NCI-H146 treated with DMSO at 0.1 percent for 48 hours (cell line): Measurements from ENCODE around the gene GCA.

ENCODE experiments used
- DNase-seq: peaks from one replicate; lab custom pipeline; 2025; ENCODE audit not compliant: unreplicated experiment; lab: John Stamatoyannopoulos, UW

Gene GCA

DNA sequence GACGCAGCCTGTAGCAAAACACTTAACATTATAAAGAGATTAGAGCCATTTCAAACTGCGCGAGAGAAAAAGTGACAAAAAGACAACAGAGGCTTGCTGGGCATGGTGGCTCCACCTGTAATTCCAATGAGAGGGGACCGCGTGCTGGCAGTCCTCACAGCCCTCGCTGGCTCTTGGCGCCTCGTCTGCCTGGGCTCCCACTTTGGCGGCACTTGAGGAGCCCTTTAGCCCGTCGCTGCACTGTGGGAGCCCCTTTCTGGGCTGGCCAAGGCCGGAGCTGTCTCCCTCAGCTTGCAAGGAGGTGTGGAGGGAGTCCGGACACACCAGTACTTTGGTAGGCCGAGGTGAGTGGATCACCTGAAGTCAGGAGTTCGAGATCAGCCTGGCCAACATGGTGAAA is 16.1 kb upstream of the GCA start:
- DNase-seq: no peak

DNA sequence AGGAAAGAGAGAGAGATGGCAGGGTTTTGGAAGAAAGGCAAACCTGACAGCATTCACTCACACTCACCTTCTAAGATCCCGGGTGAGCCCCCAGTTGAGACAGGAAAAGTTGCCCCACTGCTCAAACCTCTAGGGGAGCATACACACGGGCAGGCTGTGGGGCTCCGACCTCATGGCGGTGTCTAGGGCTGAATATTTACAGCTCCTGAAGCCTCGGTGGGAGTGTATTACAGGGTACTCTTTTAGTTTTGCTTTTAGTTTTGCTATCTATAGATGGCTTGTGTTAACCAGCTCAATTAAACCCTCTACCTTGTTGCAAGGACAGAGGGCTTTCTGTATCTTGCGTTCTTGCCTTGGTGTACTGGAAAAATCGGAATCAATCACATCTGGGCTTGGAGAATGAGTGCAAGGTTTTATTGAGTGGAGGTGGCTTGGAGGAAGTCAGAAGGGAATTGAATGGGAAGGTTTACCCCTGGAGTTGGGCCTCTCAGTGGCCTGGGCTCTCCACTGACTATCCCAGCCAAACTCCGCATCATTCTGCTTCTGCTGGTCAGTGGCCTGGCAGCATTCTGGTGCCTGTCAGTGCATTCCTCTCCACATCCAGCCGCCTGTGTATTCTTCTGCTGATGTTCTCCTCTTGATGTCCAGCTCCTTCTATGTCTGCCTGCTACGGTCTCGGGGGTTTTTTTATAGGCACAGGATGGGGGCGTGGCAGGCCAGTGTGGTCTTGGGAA is 15.3 kb upstream of the GCA start:
- DNase-seq: no peak

DNA sequence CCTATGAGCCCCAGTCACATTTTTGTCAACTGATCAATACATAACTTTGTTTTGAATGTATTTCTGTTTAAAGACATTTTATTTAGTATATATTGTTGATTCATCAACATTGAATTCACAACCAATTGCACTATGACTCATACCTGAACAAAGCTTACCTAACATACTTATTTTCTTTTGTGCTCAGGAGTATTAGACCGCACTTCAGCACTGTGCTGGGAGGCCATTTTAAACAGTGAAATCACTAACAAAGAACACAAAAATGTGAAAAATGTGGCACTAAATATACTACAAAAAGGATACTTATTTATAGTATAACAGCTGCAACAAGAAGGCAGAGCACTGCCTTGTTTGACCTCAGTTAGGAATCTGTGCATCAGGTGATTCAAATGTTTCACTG is 13.1 kb upstream of the GCA start:
- no peak for DNase-seq

DNA sequence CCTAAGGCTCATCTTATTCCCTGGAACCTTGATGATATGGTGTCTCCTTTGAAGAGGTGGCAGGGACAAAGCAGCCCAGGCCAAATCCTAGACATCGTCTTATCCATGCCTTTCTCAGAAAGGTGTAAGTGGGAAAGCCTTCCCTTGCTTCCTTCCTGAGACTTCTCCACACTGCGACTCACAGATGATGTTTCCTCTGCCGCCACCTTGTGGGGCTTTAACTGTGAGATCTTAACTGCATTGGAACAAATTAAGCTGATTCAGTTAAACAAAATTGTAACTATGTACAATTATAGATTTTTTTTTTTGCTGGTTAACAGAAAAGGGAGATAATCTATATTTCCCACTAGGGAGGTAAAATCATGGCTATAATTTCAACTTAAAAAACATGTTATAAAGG is 10.0 kb upstream of the GCA start:
- no peak for DNase-seq

DNA sequence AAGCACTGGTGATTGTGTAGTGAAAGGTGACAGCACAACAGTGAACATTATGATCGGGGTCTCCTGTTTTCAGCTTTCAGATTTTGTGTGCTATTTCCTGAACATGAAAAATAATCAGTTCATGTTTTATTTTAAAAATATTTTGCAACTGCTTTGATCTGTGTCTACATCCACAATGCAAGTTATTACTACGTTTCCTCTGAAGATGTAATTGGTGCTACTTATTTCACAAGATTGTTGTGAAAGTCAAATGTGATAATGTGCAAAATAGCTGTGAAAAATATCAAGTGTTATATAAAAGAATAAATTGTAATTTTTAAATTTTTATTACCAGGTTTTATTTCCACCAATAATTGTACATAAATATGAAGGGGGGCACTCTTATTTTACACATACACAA is 6.1 kb upstream of the GCA start:
- no peak for DNase-seq

DNA sequence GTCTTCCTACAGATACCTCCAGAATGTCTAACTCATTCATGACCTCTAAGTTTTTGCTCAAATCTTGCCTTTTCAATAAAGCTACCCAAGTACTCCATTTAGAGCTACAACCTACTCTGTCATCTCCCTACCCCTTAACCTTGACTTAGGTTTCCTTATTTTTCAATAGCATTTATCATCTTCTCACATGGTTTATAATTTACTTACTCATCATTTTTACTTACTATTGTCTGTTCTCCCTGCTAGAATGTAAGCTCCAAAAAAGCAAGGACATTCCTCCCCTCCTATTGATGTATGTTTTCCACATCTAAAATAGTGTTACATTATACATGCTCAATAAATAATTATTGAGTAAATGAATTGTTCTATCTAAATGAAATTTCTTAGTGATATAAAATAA is 3.1 kb upstream of the GCA start:
- no peak for DNase-seq

DNA sequence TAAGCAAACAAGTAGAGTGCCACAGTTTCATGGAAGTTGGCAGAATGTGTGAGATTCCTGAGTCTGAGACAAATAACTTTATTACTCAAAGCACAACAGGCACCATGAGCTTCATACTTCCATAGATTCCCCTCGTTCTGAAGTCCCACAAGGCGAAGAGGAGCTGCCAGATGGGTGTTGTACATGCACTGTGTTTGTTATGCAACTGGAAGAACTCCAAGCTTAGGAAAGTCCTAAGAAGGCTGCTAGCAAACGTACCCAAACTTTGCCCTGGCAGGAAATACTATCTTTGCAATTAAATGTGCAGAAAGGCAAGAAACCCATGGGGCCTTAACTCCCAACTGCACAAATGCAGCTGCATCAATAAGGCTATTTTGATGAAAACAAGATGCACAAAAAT is 1.6 kb upstream of the GCA start:
- DNase-seq: no peak

DNA sequence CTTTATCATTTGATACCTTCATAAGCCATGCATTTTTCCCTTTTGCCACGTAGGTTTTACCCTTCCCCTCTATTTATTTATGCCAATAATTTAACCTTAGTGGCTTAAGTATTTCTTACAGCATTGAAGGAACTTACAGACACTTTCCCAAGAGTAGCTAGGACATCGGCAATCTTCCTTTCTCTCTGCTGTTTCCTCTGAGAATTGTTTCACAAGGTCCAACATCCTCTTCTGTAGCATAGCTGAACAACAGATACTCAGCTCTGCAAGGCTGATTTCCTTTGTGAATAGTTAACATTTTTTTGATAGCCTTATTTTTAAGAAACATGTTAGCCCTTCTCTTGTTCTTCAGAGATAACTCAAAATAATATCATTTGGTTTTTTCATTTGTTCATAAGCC is 1.1 kb upstream of the GCA start:
- DNase-seq: no peak

DNA sequence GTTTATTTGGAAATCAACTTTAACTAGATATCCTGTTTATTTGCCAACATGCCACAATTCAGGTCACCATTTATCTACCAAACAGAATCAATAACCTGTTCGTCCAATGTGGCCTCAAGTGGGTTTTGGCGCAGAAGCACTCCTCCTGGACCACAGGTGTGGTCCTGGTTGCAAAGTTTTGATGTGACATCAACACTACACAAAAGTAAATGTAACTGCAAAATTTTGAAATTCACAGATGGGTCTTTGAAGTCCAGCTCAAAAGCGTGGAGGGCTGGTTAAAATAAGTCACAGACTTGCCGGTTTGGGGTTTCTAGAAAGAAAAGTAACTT is 474 bp upstream of the GCA start:
- DNase-seq: no peak

DNA sequence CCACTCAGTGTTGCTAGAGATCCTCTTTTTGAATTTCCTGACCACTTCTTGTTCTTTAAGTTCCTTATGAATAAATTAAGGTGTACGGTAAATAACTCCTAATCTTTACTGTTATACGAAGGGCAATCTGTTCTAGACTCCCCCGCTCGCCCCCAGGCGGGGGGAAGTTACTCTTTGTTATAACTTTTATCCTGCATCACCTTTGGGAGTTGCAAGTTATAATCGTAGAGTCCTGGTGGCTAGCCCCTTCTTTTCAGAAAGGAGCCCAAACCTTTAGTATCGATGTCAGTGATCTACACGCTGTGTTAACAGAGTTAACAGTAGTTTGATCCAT is 652 bp downstream of the GCA start:
- no peak for DNase-seq

DNA sequence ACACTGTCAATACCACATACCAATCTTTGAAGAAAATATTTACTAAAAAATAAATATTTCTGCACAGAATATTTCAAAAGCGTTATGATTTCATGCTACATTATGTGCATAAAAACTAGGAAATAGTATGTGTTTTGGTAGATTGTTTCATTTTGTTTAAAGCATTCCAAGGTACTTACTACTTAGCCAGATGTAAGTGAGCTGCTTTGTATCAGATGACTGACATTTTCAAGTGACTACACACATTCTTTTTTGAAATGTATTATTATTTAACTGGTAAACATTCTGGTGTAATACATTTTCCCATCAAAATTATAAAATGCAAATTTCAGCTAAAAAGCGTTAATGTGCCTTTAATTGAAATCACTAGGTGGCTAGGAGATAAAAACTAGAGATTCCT is 21.5 kb downstream of the GCA start:
- no peak for DNase-seq

DNA sequence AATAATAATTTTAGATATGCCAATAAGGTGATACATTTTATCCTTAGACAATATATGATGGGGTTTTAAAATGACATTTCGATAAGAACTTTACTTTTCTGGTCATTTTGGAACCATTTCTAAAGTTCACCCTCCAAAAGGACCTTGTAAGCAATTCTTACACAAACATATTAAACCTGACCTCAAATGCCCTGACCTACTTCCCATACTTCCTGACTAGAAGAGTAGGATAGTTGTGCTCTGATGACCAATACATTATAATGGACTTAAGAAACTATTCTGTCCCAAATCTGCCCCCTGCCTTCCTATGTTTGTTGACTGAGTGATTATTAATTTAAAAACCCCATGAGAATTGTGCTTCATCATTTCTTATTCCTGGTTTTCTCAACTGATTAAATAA is 24.6 kb downstream of the GCA start:
- no peak for DNase-seq

DNA sequence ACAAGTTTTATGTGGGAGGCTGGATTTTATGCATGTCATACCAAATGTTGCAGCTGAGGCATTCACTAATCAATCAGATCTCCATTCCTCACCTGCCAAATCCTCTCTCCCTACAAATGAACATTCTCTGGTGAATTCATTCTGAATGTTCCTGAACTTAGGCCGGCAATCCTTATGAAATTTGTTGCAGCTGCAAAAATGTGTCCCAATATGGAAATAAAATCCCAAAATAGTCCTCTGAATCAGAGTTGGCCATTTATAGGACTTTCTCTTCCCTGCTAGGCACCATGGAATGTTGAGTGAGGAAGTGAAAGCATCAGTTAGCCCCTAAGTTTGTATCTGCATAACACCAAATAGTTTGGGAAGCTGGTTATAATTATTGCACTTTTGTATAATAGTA is 25.6 kb downstream of the GCA start:
- DNase-seq: no peak

DNA sequence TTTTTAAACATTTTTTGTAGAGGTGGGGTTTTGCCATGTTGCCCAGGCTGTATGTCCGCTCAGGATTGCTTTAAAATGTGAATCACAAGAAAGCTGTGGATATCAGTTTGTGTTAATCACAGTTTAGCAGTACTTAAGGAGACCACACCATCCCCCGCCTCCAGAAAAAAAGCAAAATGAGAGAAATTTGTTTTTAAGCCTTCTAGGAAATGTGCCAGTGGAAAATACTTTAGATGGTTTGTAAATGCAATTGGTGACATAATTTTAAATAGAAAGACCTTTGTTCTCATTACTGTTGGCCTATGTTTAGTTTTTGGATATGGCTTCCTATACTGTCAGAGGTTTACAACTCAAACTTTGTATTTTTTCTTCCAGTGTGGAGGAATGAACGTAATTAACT is 27.0 kb downstream of the GCA start:
- no peak for DNase-seq

DNA sequence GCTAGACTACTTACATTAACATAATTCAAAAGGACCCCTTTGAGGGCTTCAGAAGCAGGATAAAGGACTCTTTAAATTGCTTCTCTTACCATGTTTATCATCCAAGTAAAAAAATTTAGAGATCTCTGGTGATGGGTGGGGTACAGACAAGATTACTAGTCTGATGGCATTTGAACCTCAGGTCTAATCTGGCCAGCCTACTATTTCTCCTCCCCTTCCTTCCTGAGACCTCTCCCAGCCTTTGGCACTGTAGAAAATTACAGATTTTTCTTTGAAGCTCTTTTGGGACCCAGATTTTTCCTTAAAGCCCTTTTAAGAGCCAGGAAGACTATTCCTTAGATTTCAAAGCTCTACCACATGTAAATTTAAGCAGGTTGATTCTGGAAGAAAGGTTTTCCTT is 28.9 kb downstream of the GCA start:
- DNase-seq: no peak

DNA sequence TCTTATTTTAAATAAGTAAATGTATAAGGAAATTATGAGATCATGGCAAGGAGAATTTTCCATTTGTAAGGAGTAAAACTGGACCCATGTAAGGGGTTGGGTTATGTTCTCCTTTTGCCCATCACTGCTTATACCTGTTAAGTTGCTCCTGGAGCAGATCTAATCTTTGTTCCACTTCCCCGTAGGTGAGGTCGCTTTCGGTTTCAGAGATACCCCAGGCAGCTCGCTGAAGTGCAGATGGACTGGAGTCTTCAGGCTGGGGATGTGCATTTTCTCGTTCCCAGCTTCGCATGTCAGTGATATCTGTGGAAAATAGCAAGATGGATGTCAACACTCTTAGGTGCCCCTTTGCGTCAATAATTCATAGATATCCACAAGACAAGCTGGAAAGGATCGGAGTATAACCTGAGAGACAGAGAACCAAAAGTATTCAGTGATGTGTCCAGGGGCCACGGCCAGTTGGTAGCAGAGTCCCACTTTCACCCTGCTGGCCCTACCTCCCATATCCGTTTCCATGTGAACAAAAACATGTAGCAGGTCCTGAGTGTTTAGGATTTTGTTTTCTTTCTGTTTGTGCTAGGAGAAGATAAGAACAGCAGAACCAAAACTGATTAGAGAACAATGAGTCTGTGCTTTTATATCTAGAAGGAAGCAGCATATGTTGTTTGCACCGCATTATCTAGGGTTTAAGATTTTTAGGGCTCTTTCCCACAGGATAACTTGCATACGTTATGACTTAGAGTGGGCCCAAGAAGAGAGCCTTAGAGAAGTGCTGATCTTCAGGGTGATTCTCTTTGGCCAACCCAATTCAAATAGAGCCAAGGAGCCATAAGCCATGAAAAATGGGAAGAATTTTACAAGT is 36.0 kb downstream of the GCA start:
- DNase-seq: no peak

DNA sequence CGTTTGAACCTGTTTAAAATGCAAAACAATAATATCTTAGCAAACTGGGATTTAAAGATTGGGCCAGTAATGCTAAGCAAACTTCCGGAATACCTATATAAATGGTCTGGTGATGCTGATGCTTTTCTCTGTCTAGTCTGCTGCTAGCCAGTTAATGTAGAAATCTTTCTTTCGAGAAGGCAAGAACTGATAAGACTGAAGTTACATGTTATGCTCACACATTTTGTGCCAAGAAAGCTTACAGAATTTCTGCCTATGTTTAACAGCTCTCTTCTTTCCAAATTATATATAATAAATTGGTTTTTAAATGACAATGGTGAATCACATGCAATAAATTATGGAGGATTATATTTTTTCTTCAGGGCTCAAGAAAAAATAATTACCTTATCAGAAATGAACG is 37.9 kb downstream of the GCA start:
- no peak for DNase-seq

DNA sequence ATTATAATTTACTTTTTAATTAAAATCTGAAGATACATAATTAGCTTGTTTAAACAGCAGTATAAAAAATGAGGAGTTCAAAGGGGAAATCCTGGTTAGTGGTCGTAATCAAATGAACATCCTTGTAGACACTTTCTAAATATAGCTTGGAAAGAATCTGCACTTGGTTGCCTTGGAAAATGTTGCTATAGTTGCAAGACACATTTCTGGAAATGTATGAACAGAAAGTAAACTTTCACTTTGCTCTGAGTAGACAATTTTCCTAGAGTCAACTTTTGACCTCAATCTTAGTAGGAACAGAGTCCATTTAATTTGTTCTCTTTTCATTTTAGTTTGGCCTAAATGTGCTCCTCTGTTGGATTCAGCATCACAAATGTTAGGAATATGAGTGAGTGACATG is 38.3 kb downstream of the GCA start:
- DNase-seq: no peak

DNA sequence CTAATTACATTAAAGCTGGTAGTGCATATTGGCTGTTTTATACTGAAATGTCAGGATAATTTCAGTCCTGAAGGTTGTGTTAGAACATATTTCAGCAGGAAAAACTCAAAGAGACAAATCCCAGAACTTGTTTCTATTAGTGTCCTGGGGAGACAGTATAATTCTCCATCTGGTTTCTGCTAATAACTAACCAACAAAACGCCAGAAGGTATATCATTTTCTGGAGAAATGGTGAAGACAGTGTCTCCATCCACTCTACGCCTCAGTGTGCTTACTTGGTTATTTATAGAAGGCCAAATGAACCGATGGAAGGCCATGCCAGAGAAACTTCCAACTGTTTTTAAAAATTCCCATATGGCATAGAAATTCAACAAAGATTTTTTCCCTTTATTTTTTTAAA is 41.6 kb downstream of the GCA start:
- DNase-seq: no peak

DNA sequence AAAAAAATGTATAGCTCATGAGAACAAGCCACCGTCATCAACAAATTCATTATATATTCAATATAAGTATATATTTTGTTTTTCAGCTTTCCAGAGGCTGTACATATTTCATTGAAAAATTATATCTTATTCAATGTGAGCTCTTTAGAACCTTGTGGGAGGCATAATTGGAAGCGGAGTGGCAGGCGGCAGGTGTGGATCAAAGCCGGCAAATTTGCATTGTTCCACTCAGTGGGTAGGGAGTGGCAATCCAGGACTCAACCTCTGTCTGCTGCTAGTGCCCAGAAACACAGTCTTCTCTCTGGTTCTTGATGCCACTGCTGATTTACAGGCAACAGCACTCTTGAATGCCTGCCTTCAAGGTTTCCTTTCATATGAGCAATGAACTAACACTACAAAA is 46.9 kb downstream of the GCA start:
- peak; percentile 19 for DNase-seq

DNA sequence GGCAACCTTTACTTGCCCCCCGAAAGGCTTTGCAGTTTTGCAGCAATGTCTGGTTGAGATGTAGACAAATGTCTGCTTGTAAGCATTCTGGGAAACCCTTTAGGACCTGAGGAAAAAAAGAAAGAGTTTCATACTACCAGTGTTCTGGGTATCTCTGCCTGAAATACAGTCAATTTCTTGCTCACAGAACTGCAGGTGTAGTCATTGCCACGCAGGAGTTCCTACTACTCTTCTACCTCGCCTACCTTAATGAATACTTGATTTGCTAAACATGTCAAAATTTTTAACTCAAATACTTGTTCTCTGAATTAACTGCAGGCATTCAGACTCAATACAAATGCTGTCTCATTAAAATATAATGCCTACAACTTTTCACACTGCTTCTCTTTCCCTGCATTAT is 56.4 kb downstream of the GCA start:
- no peak for DNase-seq

DNA sequence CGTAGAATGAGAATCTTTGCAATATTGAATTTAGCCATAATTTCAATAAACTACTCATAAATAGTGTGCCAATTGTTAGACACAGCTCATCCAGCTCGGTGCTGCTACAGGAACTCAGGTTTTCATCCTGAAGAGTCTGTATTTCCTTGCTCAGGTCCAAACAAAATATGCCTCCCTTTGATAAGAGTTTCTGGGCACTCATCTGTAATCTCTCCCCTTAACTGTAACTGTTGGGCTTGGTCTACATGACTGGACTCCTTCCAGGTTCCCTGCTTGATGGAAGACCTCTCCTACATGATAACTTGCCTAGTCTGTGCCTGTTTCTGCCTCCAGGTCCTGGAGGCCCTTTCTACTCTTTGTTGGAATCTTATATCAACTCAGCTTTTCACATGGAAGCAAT is 57.9 kb downstream of the GCA start:
- DNase-seq: no peak

DNA sequence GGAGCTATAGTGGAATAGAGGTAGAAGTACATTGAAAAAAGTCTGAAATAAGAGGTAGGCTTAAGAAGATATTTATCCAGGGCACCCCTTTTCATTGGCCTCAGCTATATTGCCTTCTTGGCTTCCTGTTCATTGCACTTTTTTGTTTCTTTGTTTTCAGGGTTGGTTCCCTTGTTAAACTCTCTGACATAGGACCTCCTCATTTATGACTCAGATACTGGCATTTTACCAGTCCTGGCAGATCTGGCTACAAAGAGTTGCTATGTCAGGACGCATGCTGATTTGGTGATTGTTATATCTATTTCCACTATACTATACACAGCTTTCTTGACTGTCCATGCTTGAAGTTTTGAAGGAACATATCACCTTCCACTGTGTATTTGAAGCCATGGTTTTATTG is 60.0 kb downstream of the GCA start:
- no peak for DNase-seq
